Measurements from ENCODE around the gene TTC3.

The TTC3 gene

GRCh38 chr21:37159053-37159776, 86.2 kb downstream of the TTC3 start:
- DNase-seq (ENCODE audit: insufficient read length) (no peak), FAIRE-seq (peak; percentile 81)
- TF ChIP-seq TAF1 (IDR thresholded peaks at IDR 0.05; ENCODE audit: borderline replicate concordance, low read depth, low read length) = no peak
- TF ChIP-seq POLR2AphosphoS5 (IDR thresholded peaks at IDR 0.05; ENCODE audit: low read depth, low read length) = peak; percentile 48; the same call in 1 of the 2 replicates
- TF ChIP-seq POLR2A (IDR thresholded peaks at IDR 0.05; ENCODE audit: low read depth, low read length) = 0 out of 2 replicates have a peak, but pooled peaks have one; percentile 32

DNA sequence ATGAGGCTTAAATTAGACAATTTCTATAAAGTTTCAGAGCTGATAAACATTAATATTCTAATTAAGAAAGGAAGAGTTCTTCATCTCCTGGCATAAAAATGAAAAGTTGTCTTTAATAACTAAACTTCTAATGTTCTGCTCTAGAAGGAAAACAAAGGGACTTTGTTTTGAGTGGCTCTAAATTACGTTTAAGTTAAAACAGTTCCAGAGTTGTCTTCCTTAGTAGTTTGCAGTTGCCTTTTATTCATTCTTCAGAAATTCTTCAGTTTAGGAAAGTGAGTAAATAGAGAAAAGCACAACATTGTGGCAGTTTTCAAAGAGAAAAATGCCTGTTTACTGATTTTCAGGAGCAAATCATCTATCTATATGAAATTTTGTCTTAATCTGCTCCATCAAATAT, 86.9 kb downstream of the TTC3 start:
- no peak for DNase-seq (ENCODE audit: insufficient read length)
- TF ChIP-seq POLR2AphosphoS5 (IDR thresholded peaks at IDR 0.05; ENCODE audit: low read depth, low read length) = no peak
- FAIRE-seq = no peak

- no peak for DNase-seq (ENCODE audit: insufficient read length)
- TF ChIP-seq TAF1 (IDR thresholded peaks at IDR 0.05; ENCODE audit: borderline replicate concordance, low read depth, low read length) (no peak), POLR2A (IDR thresholded peaks at IDR 0.05; ENCODE audit: low read depth, low read length) (no peak), POLR2AphosphoS5 (IDR thresholded peaks at IDR 0.05; ENCODE audit: low read depth, low read length) (no peak)
- FAIRE-seq = no peak
Measured at GRCh38 chr21:37164742-37165141, 91.7 kb downstream of the TTC3 start.

- TF ChIP-seq POLR2A (IDR thresholded peaks at IDR 0.05; ENCODE audit: low read depth, low read length) (no peak), TAF1 (IDR thresholded peaks at IDR 0.05; ENCODE audit: borderline replicate concordance, low read depth, low read length) (no peak), POLR2AphosphoS5 (IDR thresholded peaks at IDR 0.05; ENCODE audit: low read depth, low read length) (no peak)
- DNase-seq (ENCODE audit: insufficient read length) (no peak), FAIRE-seq (no peak)
Measured at GRCh38 chr21:37165586-37165985, 92.5 kb downstream of the TTC3 start.

- FAIRE-seq = no peak
- TF ChIP-seq POLR2AphosphoS5 (IDR thresholded peaks at IDR 0.05; ENCODE audit: low read depth, low read length) = no peak
- no peak for DNase-seq (ENCODE audit: insufficient read length)
Measured at GRCh38 chr21:37166733-37167132, 93.7 kb downstream of the TTC3 start.

DNA sequence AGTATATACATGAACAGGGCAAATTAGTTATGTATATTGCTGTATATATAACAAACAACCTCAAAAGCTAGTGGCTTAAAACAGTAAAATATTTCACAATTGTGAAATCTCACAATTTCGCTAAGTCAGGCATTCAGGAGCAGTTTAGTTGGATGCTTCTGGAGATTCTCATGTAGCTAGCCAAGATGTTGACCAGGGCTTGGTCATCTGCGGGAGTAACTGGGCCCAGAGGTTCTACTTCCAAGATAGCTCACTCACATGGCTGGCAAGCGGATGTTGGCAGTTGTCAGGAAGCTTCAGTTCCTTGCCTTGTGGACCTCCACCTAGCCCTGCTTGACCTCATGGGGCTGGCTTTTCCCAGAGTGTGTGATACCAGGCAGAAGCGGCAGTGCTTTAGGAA, 95.6 kb downstream of the TTC3 start:
- no peak for TF ChIP-seq POLR2A (IDR thresholded peaks at IDR 0.05; ENCODE audit: low read depth, low read length)
- no peak for TF ChIP-seq TAF1 (IDR thresholded peaks at IDR 0.05; ENCODE audit: borderline replicate concordance, low read depth, low read length)
- no peak for TF ChIP-seq POLR2AphosphoS5 (IDR thresholded peaks at IDR 0.05; ENCODE audit: low read depth, low read length)
- FAIRE-seq (peak; percentile 58), DNase-seq (ENCODE audit: insufficient read length) (no peak)

DNA sequence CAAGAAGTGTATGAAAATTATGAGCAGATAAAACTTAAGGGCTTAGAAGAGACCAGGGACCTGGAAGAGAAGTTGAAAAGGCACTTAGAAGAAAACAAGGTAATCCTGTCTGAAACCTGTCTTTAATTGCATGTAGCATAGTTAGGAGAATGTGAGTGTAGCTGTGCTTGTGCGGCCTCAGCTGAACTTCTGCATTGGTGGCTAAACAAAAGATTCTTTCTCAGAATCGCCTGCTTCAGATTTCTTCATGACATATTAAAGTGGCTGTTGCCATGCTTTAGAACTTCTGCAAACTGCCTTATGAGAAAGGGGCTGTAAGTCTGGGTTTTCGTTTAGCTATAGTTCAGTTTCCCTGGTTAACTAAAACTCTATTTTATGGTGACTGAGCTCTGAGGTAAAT, 99.6 kb downstream of the TTC3 start:
- FAIRE-seq = no peak
- no peak for TF ChIP-seq POLR2AphosphoS5 (IDR thresholded peaks at IDR 0.05; ENCODE audit: low read depth, low read length)
- no peak for TF ChIP-seq POLR2A (IDR thresholded peaks at IDR 0.05; ENCODE audit: low read depth, low read length)
- no peak for TF ChIP-seq TAF1 (IDR thresholded peaks at IDR 0.05; ENCODE audit: borderline replicate concordance, low read depth, low read length)
- DNase-seq (ENCODE audit: insufficient read length) = no peak

GRCh38 chr21:37176716-37177115, 103.7 kb downstream of the TTC3 start:
- FAIRE-seq = no peak
- TF ChIP-seq POLR2A (IDR thresholded peaks at IDR 0.05; ENCODE audit: low read depth, low read length) (no peak), TAF1 (IDR thresholded peaks at IDR 0.05; ENCODE audit: borderline replicate concordance, low read depth, low read length) (no peak), POLR2AphosphoS5 (IDR thresholded peaks at IDR 0.05; ENCODE audit: low read depth, low read length) (no peak)

GRCh38 chr21:37181059-37181458, 108.0 kb downstream of the TTC3 start:
- TF ChIP-seq TAF1 (IDR thresholded peaks at IDR 0.05; ENCODE audit: borderline replicate concordance, low read depth, low read length) = no peak
- DNase-seq (ENCODE audit: insufficient read length) (no peak), FAIRE-seq (no peak)

More at GRCh38 chr21:37176716-37177115, 103.7 kb downstream of the TTC3 start:
- DNase-seq (ENCODE audit: insufficient read length) = no peak

GRCh38 chr21:37182222-37182621, 109.2 kb downstream of the TTC3 start:
- TF ChIP-seq TAF1 (IDR thresholded peaks at IDR 0.05; ENCODE audit: borderline replicate concordance, low read depth, low read length) = no peak
- FAIRE-seq = no peak
- no peak for DNase-seq (ENCODE audit: insufficient read length)

GRCh38 chr21:37183749-37184148, 110.7 kb downstream of the TTC3 start:
- DNase-seq (ENCODE audit: insufficient read length) (no peak), FAIRE-seq (peak; percentile 9)
- TF ChIP-seq POLR2AphosphoS5 (IDR thresholded peaks at IDR 0.05; ENCODE audit: low read depth, low read length) (no peak), TAF1 (IDR thresholded peaks at IDR 0.05; ENCODE audit: borderline replicate concordance, low read depth, low read length) (no peak), POLR2A (IDR thresholded peaks at IDR 0.05; ENCODE audit: low read depth, low read length) (no peak)

- FAIRE-seq (no peak), DNase-seq (ENCODE audit: insufficient read length) (no peak)
- TF ChIP-seq POLR2A (IDR thresholded peaks at IDR 0.05; ENCODE audit: low read depth, low read length) (no peak), TAF1 (IDR thresholded peaks at IDR 0.05; ENCODE audit: borderline replicate concordance, low read depth, low read length) (no peak), POLR2AphosphoS5 (IDR thresholded peaks at IDR 0.05; ENCODE audit: low read depth, low read length) (no peak)
Measured at GRCh38 chr21:37184784-37185593, 111.9 kb downstream of the TTC3 start.
